G401.6 (cell line): ENCODE data around the gene TRIM49D2.
"Not testable (repeated sequence)": the region's sequence is repeated elsewhere in the genome, so short reads cannot be mapped to it uniquely, and the experiment has no call there.

Experiments used
- FAIRE-seq: peaks from 2 replicates; lab custom pipeline; 2012; peaks lifted over from hg19 to GRCh38; lab: Jason Lieb, UNC

TRIM49D2 gene, protein sequence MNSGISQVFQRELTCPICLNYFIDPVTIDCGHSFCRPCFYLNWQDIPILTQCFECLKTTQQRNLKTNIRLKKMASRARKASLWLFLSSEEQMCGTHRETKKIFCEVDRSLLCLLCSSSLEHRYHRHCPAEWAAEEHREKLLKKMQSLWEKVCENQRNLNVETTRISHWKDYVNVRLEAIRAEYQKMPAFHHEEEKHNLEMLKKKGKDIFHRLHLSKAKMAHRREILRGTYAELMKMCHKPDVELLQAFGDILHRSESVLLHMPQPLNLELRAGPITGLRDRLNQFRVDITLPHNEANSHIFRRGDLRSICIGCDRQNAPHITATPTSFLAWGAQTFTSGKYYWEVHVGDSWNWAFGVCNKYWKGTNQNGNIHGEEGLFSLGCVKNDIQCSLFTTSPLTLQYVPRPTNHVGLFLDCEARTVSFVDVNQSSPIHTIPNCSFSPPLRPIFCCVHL

DNA sequence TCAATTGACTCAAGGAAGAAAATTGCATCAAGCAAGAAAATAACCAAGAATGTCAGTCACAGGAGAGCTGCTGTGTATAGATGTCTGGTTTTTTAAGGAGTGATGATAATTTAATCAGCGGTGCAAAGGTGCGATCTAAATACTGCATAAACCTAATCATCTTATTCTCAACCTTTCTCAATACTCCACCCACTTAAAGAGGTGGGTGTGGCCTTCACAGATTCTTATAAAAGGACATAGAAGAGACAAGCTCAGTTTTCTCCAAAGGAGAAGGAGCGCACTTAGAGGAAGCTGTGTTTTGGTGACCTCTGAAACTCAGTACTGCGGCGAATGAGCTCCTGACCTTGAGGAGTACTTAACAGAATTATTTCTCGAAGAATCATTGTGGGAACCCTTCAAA is at the start of gene TRIM49D2:
Gene TRIM49D2 (plus strand): TSS at position 301 of the 400 bp plus-strand sequence. CDS start 2,698 bp downstream, outside the sequence.
- FAIRE-seq: not testable (repeated sequence)

DNA sequence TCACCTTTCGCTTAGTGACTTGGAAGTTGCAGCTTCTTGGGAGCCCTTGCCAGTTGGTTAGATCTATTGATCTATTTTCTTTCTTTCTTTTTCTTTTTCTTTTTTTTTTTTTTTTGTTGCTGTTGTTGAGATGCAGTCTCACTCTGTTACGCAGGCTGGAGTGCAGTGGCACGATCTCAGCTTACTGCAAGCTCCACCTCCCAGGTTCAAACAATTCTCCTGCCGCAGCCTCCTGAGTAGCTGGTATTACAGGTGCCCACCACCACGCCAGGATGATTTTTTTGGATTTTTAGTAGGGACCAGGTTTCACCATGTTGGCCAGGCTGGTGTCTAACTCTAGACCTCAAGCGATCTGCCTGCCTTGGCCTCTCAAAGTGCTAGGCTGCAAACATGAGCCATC is 46.4 kb upstream of the TRIM49D2 start:
- FAIRE-seq: not testable (repeated sequence)

DNA sequence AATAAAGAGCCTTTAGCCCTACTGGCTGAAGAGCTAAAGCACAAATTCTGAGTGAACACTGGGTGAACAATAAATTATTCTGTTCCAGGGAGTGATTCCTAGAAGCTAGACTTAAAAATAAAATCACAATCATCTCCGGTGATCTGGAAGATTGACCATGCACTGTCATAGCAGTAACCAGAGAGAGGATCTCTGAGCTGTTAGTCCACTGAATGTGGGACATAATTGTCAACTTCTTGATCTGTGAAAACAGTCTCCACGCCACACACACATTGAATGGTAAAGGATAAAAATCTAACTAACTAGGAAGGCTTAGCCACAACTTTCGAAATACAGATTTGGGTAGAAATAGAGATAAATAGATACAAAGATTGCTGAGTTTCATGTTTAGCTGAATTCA is 30.6 kb upstream of the TRIM49D2 start:
- not testable (repeated sequence) for FAIRE-seq

DNA sequence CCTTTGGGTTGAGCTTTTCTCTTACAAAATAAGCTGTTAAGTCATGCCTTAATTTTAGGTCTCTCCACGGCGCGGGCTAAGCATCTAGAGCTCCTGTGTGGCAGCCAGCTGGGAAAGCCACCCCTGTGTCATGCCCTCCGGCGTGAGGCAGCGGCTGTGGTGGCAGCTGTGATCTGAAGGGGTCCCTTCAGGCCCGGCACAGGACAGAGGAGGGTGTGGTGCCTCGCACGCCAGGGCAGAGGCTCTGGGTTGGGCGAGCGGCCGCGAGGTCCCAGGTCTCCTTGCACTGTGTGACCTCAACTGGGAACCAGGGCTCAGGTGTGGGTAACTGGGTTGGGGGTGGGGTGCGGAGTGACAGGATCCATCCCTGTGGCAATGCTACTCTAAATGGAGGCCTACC is 23.1 kb upstream of the TRIM49D2 start:
- FAIRE-seq: not testable (repeated sequence)

GRCh38 chr11:89922195-89922660 is 1.6 kb upstream of the TRIM49D2 start, which contains the start of gene TRIM49D1:
Gene TRIM49D1, minus strand, starts transcription at chr11:89922245. Its CDS starts 4,535 bp downstream, at chr11:89917710.
- FAIRE-seq: no peak

GRCh38 chr11:89960833-89961232 is 37.0 kb downstream of the TRIM49D2 start:
- FAIRE-seq: not testable (repeated sequence)

- FAIRE-seq: not testable (repeated sequence)
Observed at GRCh38 chr11:89965737-89966136, 41.9 kb downstream of the TRIM49D2 start, which contains the start of gene TRIM64. Gene TRIM64, plus strand, starts transcription at chr11:89966037. Its CDS starts 2,467 bp downstream, at chr11:89968504.
